GM12891 (cell line): ENCODE data around the gene SUDS3.

Experiments used
- POLR2A ChIP-seq: IDR thresholded peaks from 2 replicates; pipeline ENCODE4 v1.6.1; 2011; ENCODE audit warnings: low read depth, low read length, control low read depth
- POLR2AphosphoS5 ChIP-seq: IDR thresholded peaks from 2 replicates; pipeline ENCODE4 v1.6.1; 2011; ENCODE audit warnings: low read depth, low read length, control low read depth
- POU2F2 ChIP-seq: IDR thresholded peaks from 2 replicates; pipeline ENCODE4 v1.6.1; 2011; ENCODE audit warnings: low read depth, mild to moderate bottlenecking, control low read depth, low read length, moderate library complexity

DNA sequence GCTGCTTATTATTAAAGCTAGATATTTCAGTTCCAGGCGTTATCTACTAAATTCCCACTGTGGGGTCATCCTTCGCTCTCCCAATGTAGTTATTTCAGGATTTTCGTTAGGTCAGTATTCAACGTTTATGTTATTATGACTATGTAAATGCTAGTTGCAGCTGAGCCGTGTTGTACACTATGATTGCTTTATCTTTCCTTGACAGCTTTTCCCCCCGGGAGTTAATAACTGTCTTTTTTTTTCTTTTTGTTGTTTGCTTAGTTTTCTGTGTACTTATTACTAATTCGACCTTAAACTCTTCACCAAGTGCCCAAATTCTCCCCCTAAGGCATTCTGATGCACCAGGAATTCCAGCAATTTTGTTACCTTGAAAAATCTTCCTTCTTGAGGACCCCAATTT, 48.5 kb downstream of the SUDS3 start:
- TF ChIP-seq POU2F2 (no peak), POLR2AphosphoS5 (no peak), POLR2A (no peak)
